RKO (cell line): ENCODE measurements around the gene SCAF1.
"Not testable (repeated sequence)": the region's sequence is repeated elsewhere in the genome, so short reads cannot be mapped to it uniquely, and the experiment has no call there.

Source experiments
- DNase-seq: peaks from one replicate; pipeline ENCODE4 v3.0.0-alpha.2; 2016; ENCODE audit warnings: low spot score

The SCAF1 gene

DNA sequence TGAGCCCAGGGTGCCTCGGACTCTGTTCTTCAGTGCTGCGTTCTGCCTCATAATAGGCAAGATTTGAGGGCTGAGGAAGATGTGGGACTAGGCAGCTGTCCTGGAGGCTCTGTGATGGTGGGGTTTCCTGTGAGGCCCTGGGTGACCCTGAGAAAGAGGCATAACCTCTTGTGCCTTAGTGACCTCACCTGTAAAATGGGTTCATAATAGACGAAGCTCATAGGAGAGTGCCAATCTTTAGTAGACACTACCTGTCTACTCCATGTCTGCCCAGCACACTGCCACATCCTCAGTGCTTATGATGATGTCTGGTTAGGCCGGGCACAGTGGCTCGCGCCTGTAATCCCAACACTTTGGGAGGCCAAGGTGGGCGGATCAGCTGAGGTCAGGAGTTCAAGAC is 25.5 kb upstream of the SCAF1 start:
- no peak for DNase-seq

DNA sequence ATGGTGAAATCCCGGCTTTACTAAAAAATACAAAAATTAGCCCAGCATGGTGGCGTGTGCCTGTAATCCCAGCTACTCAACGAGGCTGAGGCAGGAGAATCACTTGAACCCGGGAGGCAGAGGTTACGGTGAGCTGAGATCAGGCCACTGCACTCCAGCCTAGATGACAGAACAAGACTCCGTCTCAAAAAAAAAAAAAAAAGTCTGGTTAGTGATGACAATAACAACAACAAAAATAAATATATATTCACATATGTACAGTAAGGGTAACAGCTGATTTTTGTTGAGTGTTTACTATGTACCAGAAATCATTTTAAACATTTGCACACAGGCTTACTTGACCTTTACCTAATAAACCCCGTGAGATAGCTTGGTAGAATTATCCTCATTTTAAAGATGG is 25.1 kb upstream of the SCAF1 start:
- DNase-seq = no peak

DNA sequence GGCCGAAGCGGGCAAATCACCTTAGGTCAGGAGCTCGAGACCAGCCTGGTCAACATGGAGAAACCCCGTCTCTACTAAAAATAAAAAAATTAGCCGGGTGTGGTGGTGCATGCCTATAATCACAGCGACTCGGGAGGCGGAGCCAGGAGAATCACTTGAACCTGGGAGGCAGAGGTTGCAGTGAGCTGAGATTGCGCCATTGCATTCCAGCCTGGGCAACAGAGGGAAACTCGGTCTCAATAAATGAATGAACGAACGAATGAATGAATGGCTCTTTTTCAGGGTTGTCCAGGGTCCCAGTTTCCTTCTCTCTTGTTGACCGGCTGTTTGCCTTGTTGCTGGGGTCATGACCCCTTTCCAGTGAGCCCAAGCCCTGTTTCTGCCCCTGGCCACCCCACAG is 24.1 kb upstream of the SCAF1 start:
- not testable (repeated sequence) for DNase-seq

DNA sequence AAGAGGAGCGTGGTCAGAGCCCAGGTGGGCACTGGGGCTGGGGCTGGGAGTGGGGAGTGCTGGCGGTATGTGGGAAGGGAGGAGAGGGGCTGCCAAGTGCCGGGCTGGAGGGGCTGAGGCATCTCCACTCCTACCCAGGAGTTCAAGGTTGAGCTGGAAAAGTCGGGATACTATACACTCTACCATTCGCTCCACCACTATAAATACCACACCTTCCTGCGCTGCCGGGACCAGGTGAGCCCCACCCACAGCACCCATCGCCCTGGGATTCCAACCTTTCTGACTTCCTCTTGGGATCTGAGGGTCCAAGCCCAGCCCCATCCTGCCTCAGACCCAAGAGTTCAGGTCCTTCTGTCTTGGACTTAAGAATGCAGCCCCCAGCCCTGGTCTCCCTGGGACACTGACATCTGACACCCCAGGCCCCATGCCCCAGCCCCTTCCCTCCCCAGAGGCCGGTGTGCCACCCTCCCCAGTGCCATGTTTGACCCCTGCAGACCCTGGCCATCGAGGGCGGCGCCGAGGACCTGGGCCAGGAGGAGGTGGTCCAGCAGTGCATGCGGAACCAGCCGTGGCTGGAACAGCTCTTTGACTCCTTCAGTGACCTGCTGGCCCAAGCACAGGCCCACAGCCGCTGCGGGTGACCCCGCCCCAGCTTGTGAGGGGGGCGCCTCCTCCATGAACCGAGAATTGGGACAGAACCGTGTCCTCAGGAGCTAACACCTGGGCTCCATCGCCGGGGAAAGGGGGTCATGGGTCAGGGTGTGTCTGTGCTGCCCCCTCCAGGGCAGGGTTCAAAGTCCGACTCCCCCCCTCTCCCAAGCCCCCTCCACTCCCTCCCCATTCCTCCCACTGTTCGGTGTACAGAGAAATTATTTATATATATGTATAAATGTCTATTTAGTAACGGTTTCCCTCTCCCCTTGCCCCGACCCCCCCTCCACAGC is 16.8 kb upstream of the SCAF1 start:
- no peak for DNase-seq

DNA sequence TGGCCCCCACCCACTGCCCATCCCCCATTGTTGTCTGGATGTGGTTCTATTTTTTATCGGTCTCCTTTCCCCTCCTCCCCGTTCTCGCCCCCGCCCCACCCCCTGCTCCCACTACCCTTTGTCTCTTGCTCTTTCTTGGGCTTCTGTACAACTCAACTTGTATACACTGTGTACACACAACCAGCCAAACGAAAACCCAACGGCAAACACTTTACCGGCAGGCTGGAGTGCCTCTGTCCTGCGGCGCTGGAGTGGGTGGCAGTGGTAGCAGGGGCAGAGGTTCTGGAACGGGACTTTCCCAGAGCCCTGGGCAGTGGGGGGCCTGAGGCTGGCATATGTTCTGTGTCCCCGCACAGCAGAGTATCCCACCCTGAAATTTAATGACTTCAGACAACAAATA is 15.8 kb upstream of the SCAF1 start:
- no peak for DNase-seq

DNA sequence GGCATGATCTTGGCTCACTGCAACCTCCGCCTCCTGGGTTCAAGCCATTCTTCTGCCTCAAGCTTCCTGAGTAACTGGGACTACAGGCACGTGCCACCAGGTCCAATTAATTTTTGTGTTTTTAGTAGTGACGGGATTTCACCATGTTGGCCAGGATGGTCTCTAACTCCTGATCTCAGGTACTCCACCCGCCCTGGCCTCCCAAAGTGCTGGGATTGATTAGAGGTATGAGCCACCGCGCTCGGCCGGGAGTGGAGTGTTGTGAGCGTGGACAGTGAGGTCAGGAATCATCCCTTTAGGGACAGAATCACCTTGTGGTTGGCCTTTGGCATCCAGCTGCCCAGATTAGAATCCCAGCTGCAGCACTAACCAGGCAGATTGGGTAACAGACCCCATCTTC is 12.3 kb upstream of the SCAF1 start:
- DNase-seq = no peak

DNA sequence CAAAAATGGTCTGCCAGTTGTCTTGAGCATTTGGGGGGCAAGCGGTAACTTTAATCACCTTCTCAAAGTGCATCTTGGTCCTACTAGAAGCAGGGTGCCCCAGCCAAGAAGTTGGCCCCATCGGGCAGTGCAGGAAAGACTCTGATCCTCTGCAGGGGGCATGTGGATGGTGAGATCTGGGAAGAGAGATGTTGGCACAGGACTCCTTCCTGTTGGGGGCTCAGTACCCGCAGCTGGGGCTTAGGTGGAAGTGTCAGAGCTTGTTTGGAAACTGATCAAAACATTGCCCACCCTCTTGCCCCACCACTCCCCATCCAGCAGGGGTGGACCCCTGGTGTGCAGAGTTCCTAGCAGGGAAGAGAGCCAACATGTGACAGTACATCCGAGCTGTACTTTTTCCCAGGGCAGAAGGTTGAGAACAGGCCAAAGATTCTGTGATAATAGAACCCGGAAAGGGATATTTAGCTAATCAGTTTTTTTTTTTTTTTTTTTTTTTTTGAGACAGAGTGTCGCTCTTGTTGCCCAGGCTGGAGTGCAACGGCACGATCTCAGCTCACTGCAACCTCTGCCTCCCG is 10.9 kb upstream of the SCAF1 start:
- DNase-seq = no peak

DNA sequence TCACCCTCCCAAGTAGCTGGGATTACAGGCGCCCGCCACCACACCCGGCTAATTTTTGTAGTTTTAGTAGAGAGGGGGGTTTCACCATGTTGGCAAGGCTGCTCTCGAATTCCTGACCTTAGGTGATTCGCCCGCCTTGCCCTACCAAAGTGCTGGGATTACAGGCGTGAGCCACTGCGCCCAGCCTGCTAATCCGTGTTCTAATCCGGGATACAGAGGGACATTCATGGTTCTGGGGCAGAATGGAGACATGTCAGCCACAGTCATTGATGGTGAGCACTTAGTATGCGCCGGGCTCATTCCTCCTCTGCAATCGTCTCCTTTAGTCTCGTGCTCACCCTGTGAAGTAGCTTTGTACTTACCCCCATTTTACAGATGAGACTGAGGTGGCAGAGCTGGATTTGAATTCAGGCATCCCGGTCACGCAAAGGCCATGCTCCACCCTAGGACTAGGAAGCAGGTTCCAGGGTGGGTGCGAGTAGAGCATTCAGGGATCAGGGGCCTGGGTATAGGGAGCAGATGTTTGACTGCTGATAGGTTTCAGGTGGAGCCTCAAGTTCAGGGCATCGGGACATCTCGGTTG is 10.3 kb upstream of the SCAF1 start:
- DNase-seq = no peak

DNA sequence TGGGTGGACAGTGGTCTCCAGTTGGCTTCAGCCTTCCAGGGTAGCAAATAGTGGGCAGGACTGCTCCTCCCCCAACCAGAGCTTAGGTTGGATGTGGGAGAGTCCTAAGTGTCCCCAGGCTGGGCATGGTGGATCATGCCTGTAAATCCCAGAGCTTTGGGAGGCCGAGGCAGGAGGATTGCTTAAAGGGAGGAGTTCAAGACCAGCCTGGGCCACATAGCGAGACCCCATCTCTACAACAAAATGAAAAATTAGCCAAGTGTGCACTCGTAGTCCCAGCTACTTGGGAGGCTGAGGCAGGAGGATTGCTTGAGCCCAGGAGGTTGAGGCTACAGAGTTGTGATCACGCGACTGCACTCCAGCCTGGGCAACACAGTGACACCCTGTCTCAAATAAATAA is 9.4 kb upstream of the SCAF1 start:
- DNase-seq = no peak

DNA sequence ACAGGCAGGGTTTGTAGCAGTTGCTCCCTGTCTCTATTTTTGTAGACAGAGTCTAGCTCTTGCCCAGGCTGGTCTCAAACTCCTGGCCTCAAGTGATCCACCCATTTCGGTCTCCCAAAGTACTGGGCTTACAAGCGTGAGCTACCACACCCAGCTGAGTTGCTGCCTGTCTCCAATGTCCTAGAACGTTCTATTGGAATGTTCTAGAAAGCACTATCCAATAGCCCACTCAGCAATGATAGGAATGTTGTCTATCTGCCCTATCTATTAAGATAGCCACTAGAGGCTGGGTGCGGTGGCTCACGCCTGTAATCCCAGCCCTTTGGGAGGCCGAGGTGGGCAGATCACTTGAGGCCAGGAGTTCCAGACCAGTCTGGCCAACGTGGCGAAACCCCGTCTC is 8.7 kb upstream of the SCAF1 start:
- DNase-seq = not testable (repeated sequence)

DNA sequence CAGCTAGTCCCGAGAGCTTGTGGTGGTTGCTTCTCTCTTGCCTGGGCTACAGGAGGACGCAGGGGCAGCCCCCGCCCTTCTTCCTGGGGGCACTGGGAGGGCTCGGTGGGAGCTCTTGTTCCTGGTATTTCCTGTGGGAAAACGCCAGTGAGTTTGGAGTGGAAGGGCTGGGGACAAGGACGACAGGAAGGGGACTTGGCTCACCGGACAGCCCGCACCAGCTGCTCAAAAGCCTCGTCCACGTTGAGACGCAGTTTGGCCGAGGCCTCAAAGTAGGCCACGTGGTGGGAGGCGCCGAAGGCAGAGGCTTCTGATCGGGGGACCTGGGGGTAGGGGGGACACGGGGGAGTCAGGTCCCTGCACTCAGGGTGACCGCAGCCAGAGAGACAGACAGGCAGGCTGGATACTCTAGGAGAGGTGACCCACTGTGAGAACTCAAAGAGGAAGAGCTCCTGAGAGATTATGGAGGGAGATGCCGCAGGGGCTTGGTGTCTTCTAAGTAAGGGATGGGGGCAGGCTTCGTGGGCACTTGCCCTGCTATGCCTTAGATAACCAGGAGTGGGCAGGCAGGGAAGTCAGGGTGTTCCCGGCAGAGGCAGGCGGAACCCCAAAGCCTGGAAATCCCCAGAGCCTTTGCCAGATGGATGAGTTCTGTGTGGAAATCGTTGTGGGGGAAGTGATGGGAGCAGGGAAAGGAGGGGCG is 6.3 kb upstream of the SCAF1 start:
- DNase-seq = no peak

DNA sequence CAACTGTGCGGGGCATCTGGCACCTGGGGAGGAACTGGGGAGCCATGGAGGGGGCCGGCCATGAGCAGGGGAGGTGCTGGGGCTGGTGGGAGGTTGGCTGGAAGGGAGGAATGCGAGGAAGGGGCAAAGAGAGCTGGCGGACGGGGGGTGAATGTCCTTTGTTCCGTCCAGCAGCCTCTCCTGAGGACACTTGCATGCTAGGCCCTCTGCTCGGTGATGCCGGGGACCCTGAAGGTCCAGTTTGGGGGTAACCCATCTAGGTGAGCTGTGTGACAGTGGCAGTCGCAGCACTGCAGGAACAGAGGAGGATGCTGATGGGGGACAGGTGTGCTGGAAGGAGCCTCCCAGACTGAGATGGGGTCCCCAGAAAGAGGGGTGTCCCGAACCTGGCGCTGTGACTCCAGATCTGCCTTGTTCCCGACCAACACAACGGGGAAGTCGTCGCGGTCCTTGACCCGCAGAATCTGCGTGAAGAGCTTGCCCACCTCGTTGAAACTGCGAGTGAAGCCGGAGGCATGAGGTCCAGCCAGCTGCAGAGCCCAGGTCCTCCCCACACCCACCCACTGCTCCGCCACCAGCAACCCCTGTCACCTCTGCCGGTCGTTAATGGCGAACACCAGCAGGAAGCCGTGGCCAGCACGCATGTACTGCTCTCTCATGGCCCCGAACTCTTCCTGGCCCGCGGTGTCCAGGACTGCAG is 5.6 kb upstream of the SCAF1 start:
- no peak for DNase-seq

DNA sequence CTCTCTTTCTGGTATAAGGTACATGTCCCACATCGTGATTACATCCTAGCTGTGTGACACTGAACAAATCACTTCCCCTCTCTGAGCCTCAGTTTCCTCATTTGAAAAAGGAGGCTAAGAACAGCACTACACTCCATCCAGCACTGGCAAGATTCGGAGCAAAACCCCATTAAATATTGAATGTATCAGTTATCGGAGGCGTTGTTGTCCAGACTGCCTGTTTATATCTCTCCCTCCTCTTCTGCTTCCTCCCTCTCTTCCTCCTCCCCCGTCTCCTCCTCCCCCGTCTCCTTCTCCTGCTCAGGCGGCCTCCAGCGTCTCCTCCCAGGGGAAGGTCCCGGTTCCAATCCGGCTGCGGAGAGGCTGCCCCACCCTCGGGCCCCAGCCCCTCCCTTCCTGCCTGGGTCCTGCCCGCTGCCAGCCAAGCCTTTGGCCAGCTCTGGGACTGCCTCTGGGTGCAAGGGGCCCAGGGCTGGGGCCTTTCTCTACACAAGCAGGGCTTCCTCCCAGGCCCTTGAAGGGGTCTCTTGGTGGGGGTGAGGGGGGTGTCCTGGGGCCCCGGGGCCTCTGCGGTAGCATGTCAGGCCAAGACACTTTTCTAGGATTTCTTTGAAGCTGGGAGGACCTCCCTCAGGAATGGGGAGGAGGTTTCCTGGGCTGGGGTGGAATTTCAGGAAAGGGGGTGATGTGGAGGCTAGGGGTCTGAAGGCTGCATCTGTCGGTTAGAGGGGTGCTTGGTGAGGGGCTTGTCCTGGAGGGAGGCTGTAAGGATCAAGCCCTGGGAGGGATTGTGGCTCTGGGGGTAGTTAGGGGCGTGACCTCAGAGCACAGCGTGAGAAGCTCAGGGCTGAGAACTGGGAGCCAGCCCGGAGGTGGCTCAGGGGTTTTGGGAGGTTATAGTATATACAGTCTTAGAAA is 3.9 kb upstream of the SCAF1 start:
- no peak for DNase-seq

DNA sequence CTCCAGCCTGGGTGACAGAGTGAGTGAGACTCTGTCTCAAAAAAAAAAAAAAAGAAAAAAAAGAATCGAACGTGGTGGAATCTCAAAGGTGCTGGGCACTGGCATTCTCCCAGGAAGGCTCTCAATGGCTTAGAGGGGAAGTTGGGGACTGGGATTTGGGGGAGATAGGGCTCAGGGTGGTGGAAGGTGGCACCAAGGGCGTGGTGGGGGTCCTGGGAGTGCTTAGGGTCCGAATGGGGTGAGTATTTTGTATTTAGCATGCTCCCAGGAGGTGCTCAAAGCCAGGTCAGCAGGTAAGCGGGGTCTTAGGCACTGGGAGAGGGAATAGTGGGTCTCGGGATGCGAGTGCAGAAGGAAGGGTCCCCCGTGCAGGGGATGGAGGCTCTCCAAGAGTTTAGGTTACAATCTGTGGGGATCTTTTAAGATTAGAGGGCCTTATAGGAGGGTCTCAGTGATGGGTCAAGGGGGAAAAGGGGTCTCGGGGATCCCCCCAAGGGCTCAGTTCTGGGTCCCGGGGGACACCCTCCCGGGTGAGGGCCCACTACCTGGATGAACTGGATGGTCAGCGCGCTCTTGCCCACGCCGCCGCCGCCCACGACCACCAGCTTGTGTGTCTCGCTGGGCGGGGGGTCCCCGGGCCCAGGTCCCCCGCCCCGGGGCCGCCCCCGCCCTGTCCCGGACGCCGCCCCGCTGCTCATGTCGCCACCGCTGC is 2.5 kb upstream of the SCAF1 start:
- no peak for DNase-seq

DNA sequence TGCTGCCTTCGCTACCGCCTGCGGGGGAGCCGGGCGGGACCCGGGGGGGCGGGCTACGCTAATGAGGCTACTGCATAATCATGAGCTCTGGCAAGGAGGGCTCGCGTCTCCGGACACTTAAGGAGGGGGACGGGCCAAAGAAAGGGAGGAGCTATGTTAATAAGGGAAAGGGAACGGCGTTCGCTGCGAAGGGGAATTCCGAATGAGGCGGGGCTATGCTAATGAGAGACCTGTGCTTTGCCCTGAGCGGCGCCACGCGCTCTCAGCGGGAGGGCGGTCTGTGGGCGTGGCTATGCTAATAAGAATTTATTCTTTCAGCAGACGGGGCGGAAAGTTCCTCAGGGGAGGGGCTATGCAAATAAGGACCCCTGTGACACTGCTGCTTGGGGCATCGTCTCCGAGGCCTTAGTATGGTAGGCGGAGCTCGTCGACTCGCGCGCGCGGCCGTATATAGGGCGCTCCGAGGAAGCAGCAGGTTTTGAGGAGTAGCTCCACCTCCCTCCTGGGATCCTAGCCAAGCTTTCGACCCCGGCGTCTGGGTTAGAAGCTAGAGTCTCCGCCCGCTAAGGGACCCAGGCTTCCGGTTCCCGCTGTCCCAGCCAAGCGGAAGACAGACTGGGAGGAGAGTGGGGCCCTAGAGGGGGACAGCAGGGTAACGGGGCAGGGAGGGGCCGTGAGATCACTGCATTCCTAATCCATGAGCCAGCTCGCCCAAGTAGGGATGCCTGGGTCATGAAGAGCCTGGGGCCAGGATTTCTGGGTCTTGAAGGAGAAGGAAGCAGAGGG is 1.7 kb upstream of the SCAF1 start, which contains the start of gene RRAS:
Gene RRAS (minus strand): TSS at position 31 of the 786 bp plus-strand sequence. CDS start 45 bp downstream, outside the sequence.
- DNase-seq = peak; percentile 99

DNA sequence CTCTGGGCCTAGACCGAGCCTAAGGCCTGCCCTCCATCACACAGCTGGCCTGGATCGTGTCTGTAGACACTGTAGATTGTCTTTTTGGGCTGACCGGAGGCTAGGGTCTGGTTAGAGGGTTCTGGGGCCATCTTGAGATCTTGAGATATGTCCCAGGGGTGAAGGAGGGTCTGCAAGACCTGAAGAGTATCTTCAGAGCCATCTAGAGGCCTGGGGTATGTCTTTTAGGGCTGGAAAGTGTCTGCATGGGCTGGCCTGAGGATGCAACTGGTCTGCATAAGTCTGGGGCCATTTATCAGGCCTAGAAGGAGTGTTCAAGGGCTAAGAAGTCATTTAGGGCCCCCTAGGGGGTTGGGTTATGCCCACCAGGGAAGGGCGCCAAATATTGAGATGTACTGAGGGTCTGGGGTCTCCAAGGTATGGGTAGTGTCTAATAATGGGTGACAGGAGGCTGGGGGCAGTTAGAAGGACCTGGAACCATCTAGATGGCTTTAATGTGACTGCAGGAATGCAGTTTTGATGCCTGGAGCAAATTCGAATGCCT is 555 bp downstream of the SCAF1 start:
- no peak for DNase-seq

DNA sequence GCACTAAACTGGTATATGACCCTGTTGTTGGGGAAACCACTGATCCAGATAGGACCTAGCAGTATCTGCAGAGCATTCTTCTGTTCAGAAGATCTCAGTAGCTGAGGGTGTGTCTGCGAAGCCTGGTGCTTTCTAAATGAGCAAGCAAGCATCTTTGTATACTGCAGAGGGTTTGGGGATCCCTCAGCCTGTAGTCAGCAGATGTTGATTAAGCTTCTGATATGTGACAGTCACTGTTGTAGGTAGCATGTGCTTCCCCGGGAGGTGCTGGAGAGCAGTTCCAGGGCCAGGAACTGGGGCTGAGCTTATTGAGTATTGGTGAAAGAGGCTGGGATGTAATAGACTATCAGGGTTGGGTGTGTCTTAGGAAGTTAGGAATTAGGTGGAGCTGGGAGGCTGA is 1.5 kb downstream of the SCAF1 start:
- DNase-seq = peak; percentile 66

DNA sequence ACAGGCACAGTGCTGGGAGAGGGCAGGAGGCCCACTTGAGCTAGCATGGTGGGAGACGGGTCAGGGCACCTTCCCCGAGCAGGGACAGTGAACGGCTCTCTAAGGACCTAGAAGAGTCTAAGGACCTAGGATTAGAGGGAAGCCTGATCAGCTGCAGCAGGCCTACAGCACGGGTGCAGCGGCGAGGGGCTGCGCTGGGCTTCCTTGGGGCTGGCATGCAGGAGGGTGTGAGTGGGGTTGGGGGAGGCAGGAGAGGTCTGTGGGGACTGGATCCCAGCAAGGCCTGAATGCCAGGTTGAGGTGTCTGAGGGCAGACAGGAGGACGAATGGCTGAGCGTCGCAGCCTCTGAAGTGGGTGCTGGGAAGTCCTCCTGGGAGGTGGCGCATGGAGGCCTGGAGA is 3.6 kb downstream of the SCAF1 start:
- DNase-seq = no peak

DNA sequence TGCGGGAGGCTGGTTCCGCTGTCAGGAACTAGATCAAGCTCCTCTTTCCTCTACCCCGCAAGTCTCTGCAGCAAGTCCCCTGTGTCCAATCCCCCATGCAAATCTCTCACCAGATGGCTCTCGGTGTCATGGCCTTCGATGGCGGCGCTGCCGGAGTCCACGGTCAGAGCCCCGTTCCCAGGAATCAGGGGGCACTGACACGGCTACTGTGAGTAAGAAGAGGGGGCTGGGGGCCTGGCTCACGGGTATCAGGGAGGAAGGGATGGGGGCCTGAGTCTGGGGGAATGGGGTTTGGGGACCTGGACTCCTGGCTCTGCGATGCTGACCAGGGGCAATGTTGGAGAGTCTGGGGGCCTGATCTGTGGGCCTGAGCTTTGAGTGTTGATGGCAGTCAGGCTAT is 4.0 kb downstream of the SCAF1 start:
- no peak for DNase-seq
